CD14-positive monocyte (primary cell): ENCODE results near the gene DGKB. TPM values are rescaled to one million over a fixed set of nuclear protein-coding genes. Genes with fewer than 3 reads are reported as not detected.

Source experiments
- DNase-seq, 3 donors: peaks; one replicate each; pipeline ENCODE4 v3.0.0-alpha.2; 2011 to 2022
- H2AFZ ChIP-seq: 2 replicates; pipeline ENCODE4 v1.6.0; 2012; ENCODE audit warnings: mild to moderate bottlenecking, low read depth, low read length, inconsistent platforms; ENCODE audit not compliant: insufficient read depth, poor library complexity, severe bottlenecking
- H3K27ac ChIP-seq, 2 donors: 1 replicate in 1 of 2; 2 replicates in 1 of 2; pipeline ENCODE4 v1.5.1; 2012 to 2013; ENCODE audit warnings: low read length in 2 of 2, control low read depth in 1 of 2, inconsistent platforms in 1 of 2, low read depth in 1 of 2, mild to moderate bottlenecking in 1 of 2
- H3K27me3 ChIP-seq, 2 donors: one replicate each; pipeline versions ENCODE4 v1.6.0 to v1.6.1; 2011 to 2013; ENCODE audit warnings: low read length in 2 of 2; ENCODE audit not compliant: control insufficient read depth in 2 of 2, insufficient read depth in 2 of 2
- H3K36me3 ChIP-seq, 2 donors: replicated peaks in 1 of 2; 1 replicate in 1 of 2; 2 replicates in 1 of 2; pipeline versions ENCODE4 v1.5.1 to v1.6.1; 2012 to 2013; ENCODE audit warnings: low read length in 2 of 2, control low read depth in 1 of 2, inconsistent platforms in 1 of 2, mild to moderate bottlenecking in 1 of 2; ENCODE audit not compliant: insufficient read depth in 2 of 2, control insufficient read depth in 1 of 2
- H3K4me1 ChIP-seq, 2 donors: 1 replicate in 1 of 2; 2 replicates in 1 of 2; pipeline versions ENCODE4 v1.5.1 to v1.6.1; 2012 to 2013; ENCODE audit warnings: low read length in 2 of 2, control low read depth in 1 of 2, inconsistent platforms in 1 of 2, mild to moderate bottlenecking in 1 of 2, moderate library complexity in 1 of 2; ENCODE audit not compliant: insufficient read depth in 2 of 2, control insufficient read depth in 1 of 2
- H3K4me2 ChIP-seq: replicated peaks from 2 replicates; pipeline ENCODE3; 2012; ENCODE audit warnings: low read length, moderate library complexity, mild to moderate bottlenecking; ENCODE audit not compliant: poor library complexity, severe bottlenecking; ENCODE audit errors: extremely low read depth
- H3K4me3 ChIP-seq, 3 experiments: fragments of 200-600 bp in 1 of 3; sonication (generic) in 1 of 3; replicated peaks in 1 of 3; 1 replicate in 2 of 3; 2 replicates in 1 of 3; pipeline ENCODE4 v1.5.1; 2011 to 2013; ENCODE audit warnings: low read length in 3 of 3, mild to moderate bottlenecking in 3 of 3, control low read depth in 2 of 3, low read depth in 2 of 3, inconsistent platforms in 1 of 3, moderate library complexity in 1 of 3
- H3K79me2 ChIP-seq: 2 replicates; pipeline ENCODE4 v1.6.0; 2012; ENCODE audit warnings: mild to moderate bottlenecking, control low read depth, inconsistent platforms, low read length, moderate library complexity; ENCODE audit not compliant: insufficient read depth
- H3K9ac ChIP-seq: 2 replicates; pipeline ENCODE4 v1.6.0; 2017; ENCODE audit warnings: low read length, mild to moderate bottlenecking; ENCODE audit not compliant: insufficient read depth, poor library complexity, severe bottlenecking
- H3K9me3 ChIP-seq, 2 donors: replicated peaks in 1 of 2; 1 replicate in 1 of 2; 2 replicates in 1 of 2; pipeline versions ENCODE4 v1.5.1 to v1.6.1; 2012 to 2013; ENCODE audit warnings: low read length in 2 of 2, control low read depth in 1 of 2; ENCODE audit not compliant: control insufficient read depth in 1 of 2, insufficient read depth in 1 of 2
- H4K20me1 ChIP-seq: 2 replicates; pipeline ENCODE4 v1.6.0; 2012; ENCODE audit warnings: mild to moderate bottlenecking, low read length, control low read depth, moderate library complexity; ENCODE audit not compliant: insufficient read depth
- H3K27ac Mint-ChIP-seq, 7 donors: one replicate each; pipeline ENCODE4 v1.8.0; 2020; ENCODE audit warnings: mild to moderate bottlenecking in 7 of 7, mixed read lengths in 7 of 7, moderate library complexity in 6 of 7, inconsistent platforms in 2 of 7
- H3K27me3 Mint-ChIP-seq, 3 donors: one replicate each; pipeline ENCODE4 v1.8.0; 2021 to 2022; ENCODE audit warnings: low read depth in 3 of 3, mild to moderate bottlenecking in 3 of 3, mixed read lengths in 3 of 3, moderate library complexity in 3 of 3, inconsistent platforms in 1 of 3
- H3K36me3 Mint-ChIP-seq, 2 donors: one replicate each; pipeline ENCODE4 v1.8.0; 2020; ENCODE audit warnings: mixed read lengths in 2 of 2, inconsistent platforms in 1 of 2, mild to moderate bottlenecking in 1 of 2
- H3K4me1 Mint-ChIP-seq: one replicate; pipeline ENCODE4 v1.8.0; 2020; ENCODE audit warnings: mild to moderate bottlenecking, mixed read lengths
- H3K4me3 Mint-ChIP-seq, 2 donors: one replicate each; pipeline ENCODE4 v1.8.0; 2020; ENCODE audit warnings: mild to moderate bottlenecking in 2 of 2, mixed read lengths in 2 of 2, moderate library complexity in 1 of 2
- H3K9me3 Mint-ChIP-seq, 7 donors: one replicate each; pipeline ENCODE4 v1.8.0; 2020 to 2022; ENCODE audit warnings: mixed read lengths in 7 of 7, mild to moderate bottlenecking in 6 of 7, moderate library complexity in 6 of 7, inconsistent platforms in 2 of 7
- WGBS: methylation state at CpG from one replicate; pipeline ENCODE4 v1.1.5; 2013; ENCODE audit warnings: missing lambda C conversion rate; ENCODE audit not compliant: insufficient coverage; 5-methylcytosine and 5-hydroxymethylcytosine counted together
- intact Hi-C, 2 donors: fragments of 100-400 bp; cut with micrococcal nuclease; formaldehyde crosslinking; loops; one replicate each; pipeline versions ENCODE4 v1.15.0 to v1.15.1; 2023
- polyA plus RNA-seq, 3 donors: library from polyadenylated mRNA; depleted of rRNA in 1 of 3; unstranded in 2 of 3; stranded (reverse) in 1 of 3; fragments of 300-500 nt in 2 of 3; fragments of >200 nt in 1 of 3; fragmentation: Illumina TruSeq in 2 of 3; gene quantifications; 1 replicate in 2 of 3; 2 replicates in 1 of 3; pipeline ENCODE4 v1.2.3, GENCODE V29; 2012 to 2021
- TF ChIP-seq, protein P1 (sequence below): fragments of 200-600 bp; IDR thresholded peaks from one replicate; pipeline ENCODE4 v1.8.0; 2022; ENCODE audit warnings: antibody characterized with exemption, mild to moderate bottlenecking

Gene DGKB
- polyA plus RNA-seq, 3 donors, result not detected

DNA sequence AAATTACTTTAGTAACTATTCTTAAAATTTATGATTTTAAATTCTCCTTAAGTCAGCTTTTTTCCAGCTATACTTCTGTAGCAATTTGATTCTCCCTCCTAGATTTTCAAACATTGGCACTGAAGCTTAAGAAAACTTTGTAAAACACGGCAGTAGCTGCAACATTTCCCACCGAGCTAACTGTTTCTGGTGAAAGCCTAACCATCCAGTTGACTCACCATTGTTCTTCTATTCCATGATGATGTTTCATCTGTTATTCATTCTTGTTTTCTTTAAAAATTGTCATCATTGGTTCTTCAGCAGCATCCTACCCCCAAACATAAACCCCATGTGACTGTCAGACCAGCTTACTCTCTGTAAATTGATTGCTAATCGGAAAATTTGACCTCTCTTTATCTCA, 312.3 kb downstream of the DGKB start:
- 88% methylated on average over 2 of the region's 3 CpGs for WGBS
- Histone ChIP-seq H3K4me2 (no peak overlapping the region), H3K27me3 (no peaks in the 10 kb centered on the region), H3K79me2 (no peaks in the 10 kb centered on the region), H3K9ac (no peak overlapping the region), H2AFZ (no peak overlapping the region), H4K20me1 (no peaks in the 10 kb centered on the region), H3K9me3 (peaks cover 5 to 21% of the 10 kb centered on the region in 2 donors), H3K4me1 (no peaks in the 10 kb centered on the region), H3K36me3 (no peaks in the 10 kb centered on the region), H3K27ac (no peak overlapping the region), H3K4me3 (no peak overlapping the region)
- H3K36me3 Mint-ChIP-seq, result no peaks in the 10 kb centered on the region
- TF ChIP-seq, protein P1, sequence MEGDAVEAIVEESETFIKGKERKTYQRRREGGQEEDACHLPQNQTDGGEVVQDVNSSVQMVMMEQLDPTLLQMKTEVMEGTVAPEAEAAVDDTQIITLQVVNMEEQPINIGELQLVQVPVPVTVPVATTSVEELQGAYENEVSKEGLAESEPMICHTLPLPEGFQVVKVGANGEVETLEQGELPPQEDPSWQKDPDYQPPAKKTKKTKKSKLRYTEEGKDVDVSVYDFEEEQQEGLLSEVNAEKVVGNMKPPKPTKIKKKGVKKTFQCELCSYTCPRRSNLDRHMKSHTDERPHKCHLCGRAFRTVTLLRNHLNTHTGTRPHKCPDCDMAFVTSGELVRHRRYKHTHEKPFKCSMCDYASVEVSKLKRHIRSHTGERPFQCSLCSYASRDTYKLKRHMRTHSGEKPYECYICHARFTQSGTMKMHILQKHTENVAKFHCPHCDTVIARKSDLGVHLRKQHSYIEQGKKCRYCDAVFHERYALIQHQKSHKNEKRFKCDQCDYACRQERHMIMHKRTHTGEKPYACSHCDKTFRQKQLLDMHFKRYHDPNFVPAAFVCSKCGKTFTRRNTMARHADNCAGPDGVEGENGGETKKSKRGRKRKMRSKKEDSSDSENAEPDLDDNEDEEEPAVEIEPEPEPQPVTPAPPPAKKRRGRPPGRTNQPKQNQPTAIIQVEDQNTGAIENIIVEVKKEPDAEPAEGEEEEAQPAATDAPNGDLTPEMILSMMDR, result no peak
- intact Hi-C loops, result no loop called here
- H3K27me3 Mint-ChIP-seq, result no peaks in the 10 kb centered on the region
- H3K4me1 Mint-ChIP-seq, result no peaks in the 10 kb centered on the region
- no peak overlapping the region for H3K4me3 Mint-ChIP-seq
- no peak for DNase-seq
- no peak overlapping the region for H3K27ac Mint-ChIP-seq
- H3K9me3 Mint-ChIP-seq, result peaks cover 0 to 9% (median 3%) of the 10 kb centered on the region in 7 donors

DNA sequence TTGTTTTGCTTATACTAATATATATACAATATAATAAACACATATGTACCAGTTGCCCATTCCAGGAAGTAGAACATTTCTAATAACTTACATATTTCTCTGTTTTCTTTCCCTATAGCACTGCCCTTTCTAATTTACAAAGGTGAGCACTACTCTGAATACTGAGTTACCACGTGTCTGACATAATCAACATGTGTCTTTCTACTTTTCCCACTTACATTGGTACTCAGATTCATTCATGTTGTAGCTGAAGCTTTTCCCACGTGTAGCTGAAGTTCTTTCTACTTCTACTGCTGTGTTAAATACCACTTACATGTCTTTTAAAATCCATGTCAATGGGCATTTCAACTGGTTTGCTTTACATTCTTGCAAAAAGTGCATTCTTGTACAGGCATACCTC, 317.3 kb downstream of the DGKB start:
- Mint-ChIP-seq H3K27ac (no peak overlapping the region), H3K36me3 (no peaks in the 10 kb centered on the region), H3K27me3 (no peaks in the 10 kb centered on the region), H3K9me3 (peaks cover 0 to 10% (median 2%) of the 10 kb centered on the region in 7 donors), H3K4me1 (no peaks in the 10 kb centered on the region), H3K4me3 (no peak overlapping the region)
- H3K9ac ChIP-seq, result no peak overlapping the region
- H3K36me3 ChIP-seq, result no peaks in the 10 kb centered on the region
- WGBS, result 92% methylated on average over 2 of the region's 2 CpGs
- no peak overlapping the region for H3K4me3 ChIP-seq
- intact Hi-C loops, result no loop called here
- no peak overlapping the region for H2AFZ ChIP-seq
- H4K20me1 ChIP-seq, result no peaks in the 10 kb centered on the region
- TF ChIP-seq, protein P1, result no peak
- H3K9me3 ChIP-seq, result peaks cover 9 to 19% of the 10 kb centered on the region in 2 donors
- no peaks in the 10 kb centered on the region for H3K79me2 ChIP-seq
- no peak overlapping the region for H3K27ac ChIP-seq
- H3K27me3 ChIP-seq, result no peaks in the 10 kb centered on the region
- no peak overlapping the region for H3K4me2 ChIP-seq
- no peaks in the 10 kb centered on the region for H3K4me1 ChIP-seq
- no peak for DNase-seq
